Right lung (tissue), 5 donors: ENCODE measurements around the gene MOV10L1. TPM values are rescaled to one million over a fixed set of nuclear protein-coding genes. Genes with fewer than 3 reads are reported as not detected.

ENCODE experiments used
- DNase-seq, 2 donors: peaks; one replicate each; pipeline ENCODE4 v3.0.0-alpha.2; 2013
- polyA plus RNA-seq, 5 donors: library from polyadenylated mRNA; unstranded; fragments of 120-200 nt; gene quantifications; one replicate each; pipeline versions ENCODE4 v1.2.1 to v1.2.3, GENCODE V29; 2013; ENCODE audit warnings: inconsistent platforms in 1 of 5, low replicate concordance in 1 of 5; ENCODE audit not compliant: insufficient read length in 5 of 5, insufficient read depth in 1 of 5

MOV10L1 gene
- polyA plus RNA-seq, 5 donors: 1.4 to 3.8 (median 2.1) TPM

GRCh38 chr22:50058906-50059880 is 30.6 kb upstream of the MOV10L1 start:
- DNase-seq: peak; percentile 47 to 72

DNA sequence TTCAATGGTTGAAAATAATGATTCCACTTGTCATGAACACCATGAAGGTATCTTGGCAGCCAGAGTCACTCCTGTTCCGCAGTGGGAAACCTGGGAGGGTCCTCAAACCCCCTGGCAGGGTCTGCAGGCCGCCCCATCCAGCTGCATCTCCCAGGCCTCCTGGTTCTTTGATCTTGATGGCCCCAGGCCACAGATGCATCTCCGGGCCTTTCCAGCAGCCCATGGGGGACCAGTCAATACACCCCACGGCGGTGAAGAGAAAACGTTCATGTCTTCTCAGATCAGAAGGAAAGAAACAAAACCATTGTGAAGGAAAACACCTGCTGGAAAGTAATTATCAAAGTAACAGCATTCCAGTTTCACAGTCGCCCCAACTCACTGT is 29.9 kb upstream of the MOV10L1 start:
- DNase-seq: no peak

- no peak for DNase-seq
These were observed 29.2 kb upstream of the MOV10L1 start for GRCh38 chr22:50060441-50061140.

- no peak for DNase-seq
These were observed 28.5 kb upstream of the MOV10L1 start for GRCh38 chr22:50061141-50061823.

DNA sequence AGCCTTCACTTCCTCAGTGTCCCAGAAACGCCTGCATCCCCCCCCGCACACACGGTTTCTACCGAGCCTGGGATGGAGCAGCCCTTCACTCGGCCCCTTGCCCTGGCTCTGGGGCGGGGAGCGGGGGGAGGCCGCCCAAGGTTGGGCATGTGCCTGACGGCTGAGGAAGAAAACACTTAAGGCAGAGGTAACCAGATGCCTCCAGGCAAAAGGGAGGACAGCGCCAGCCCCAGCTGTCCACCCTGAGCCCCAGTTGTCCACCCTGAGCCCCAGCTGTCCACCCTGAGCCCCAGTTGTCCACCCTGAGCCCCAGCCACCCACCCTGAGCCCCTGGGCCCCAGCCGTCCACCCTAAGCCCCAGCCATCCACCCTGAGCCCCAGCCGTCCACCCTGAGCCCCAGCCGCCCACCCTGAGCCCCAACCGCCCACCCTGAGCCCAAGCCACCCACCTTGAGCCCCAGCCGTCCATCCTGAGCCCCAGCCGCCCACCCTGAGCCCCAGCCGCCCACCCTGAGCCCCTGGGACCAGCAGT is 27.9 kb upstream of the MOV10L1 start:
- DNase-seq: no peak

DNA sequence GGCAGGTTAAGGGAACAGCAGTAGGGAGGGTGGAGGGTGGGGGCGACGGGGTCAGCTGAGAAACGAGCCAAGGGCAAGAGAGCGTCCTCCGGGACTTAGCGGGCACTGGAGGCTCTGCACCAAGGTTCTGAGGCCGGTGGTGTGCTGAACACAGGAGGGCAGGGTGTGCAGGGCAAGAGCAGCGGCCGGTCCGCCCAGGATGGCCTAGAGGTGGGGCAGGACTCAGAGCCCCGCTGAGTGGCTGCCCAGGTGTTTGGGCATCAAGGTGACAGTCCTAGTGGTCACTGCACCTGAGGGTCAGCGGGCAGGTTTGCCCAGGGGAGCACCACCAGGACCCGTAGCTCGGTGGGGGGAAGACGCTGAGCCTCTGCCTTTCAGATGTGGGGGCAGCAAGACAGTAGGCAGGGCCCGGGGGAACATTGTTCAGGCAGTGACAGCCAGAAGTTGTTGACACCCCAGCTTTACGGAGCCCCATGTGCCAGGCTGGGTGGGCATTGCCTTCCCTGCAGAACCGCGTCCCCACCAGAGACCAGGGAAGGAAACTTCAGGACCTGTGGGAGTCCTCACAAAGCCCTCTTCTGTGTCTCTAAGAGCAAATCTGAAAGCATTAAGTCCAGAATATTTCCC is 27.2 kb upstream of the MOV10L1 start:
- DNase-seq: no peak

DNA sequence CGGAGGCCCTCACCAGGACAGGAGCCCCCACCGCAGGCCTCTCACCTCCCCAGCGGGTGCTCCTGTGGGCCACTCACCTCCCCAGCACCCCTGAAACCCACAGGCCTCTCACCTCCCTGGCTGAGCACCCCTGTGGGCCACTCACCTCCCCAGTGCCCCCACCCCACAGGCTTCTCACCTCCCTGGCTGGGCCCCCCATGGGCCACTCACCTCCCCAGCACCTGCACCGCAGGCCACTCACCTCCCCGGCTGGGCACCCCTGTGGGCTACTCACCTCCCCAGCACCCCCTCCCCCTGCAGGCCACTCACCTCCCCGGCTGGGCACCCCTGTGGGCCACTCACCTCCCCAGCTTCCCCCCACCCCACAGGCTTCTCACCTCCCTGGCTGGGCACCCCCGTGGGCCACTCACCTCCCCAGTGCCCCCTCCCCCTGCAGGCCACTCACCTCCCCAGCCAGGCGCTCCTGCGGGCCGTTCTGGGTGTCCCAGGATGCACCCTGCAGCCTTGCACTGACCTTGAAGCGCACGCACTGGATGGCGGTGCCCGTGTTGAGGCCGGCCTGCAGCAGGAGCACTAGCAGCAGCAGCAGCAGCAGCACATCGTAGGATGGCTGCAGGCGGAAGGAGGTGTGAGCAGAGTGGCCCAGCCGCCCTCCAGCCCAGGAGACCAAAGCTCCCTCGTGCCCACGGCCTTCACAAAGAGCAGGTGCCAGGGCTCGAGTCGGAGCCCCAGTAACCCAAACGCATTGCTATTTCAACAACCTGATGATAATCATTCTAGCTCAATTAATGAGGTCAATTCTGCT is 26.0 kb upstream of the MOV10L1 start:
- DNase-seq: no peak

DNA sequence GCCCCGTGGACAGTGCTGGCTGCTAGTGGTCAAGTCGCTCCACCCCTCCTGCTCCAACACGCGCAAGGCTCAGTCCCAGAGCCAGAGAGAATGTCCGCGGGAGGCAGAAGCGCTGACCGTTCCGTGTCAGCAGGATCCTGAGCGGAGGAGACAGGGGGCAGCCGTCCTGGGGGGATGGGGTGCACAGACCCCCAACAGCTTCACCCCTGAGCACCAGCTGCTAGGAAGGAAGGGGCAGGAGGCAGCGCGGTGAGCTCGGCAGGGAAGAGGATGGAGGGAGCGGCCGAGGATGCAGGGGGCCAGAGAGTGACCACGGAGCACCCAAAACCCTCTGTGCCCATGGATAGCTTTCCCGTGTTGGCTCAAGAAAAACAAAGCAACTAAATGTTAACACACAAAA is 25.4 kb upstream of the MOV10L1 start:
- DNase-seq: no peak

- no peak for DNase-seq
These were observed 22.6 kb upstream of the MOV10L1 start for GRCh38 chr22:50067244-50067643.

DNA sequence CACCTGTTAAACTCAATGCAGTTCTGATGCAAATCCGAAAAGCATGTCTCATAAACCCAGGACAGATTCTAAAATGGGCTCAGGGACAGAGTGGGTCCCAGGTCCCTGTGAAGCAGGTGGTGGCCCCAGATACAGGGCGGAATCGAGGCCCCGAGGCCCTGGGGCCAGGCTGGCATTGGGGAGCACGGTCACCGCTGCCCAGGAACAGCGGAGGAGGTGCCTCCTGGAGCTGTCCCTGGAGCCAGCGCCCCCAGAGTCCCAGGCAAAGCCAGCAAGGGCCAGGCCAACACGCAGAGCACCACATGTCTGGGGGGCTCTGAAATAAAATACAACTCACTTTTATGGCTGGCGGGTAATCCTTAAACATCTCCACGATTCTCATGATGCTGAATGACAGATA is 21.7 kb upstream of the MOV10L1 start:
- no peak for DNase-seq

- DNase-seq: no peak
These were observed 19.4 kb upstream of the MOV10L1 start for GRCh38 chr22:50070366-50070765.

DNA sequence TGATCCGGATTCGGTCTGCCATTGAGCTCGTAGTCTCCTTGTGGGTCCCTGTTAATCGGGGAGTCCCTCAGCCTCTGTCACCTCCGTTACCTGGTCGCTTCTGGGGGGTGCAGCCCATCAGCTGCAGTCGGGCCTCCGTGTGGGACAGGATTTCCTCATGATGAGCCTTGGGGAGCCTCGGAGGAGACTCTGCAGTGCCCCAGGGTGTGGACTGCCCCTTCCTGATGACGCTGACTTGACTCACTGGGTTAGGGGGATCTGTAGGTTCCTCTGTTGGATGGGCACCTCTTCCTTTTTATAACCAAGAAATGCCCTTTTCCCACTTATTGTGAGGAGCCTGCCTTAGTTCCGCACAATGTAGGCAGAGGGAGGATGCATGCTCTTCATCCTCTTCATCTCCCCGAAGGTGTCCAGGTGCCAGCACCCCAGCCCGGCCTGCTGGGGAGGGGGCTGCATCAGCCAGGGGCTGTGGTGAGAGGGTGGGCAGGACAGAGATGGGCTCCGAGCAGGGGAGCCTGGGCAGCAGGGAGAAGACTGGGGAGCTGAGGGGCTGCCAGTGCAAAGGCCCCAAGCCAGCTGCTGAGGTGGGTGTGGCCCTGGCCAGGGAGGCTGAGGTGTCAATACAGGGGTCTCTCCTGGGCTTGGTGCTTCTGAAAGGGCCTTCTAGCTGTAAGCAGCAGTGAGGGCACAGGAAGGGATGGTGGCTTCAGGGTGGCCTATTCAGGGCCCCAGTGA is 18.2 kb upstream of the MOV10L1 start:
- no peak for DNase-seq

DNA sequence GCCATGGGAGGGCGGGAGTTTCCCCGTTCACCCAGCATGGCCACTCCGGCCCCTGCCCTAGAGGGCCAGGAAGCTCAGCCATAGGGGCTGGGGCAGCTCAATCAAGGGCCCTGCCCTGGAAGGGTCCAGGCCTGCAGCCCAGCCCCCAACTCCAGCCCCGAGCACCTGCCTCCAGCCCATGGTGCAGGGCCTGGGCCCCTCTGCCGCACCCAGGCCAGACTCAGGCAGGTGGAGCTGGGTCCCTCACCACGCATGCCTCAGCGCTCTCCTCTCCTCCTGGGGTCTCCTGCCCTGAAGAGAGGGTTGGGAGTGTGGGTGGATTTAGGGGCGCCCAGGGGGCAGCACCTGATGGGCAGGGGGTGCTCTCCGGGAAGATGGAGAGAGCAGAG is 17.6 kb upstream of the MOV10L1 start:
- no peak for DNase-seq

GRCh38 chr22:50072714-50073538 is 16.9 kb upstream of the MOV10L1 start:
- DNase-seq: no peak

DNA sequence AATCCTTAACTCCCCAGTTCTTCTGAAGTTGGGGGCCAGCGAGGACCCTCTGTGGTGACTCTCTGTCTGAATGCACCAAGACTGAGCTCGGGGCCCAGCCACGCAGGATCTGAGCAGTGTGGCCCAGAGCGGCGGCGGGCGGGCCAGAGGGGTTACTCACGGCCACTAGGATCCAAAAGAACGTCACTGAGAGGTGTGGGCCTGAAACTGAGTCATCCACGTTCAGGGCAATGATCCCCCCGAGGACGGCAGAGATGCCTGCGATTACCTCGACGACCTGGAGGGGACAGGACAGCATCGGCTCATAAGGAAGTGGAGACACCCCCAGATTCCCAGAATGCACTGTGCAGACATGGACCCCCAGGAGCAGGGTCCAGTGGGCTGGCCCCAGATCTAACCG is 15.8 kb upstream of the MOV10L1 start:
- no peak for DNase-seq

DNA sequence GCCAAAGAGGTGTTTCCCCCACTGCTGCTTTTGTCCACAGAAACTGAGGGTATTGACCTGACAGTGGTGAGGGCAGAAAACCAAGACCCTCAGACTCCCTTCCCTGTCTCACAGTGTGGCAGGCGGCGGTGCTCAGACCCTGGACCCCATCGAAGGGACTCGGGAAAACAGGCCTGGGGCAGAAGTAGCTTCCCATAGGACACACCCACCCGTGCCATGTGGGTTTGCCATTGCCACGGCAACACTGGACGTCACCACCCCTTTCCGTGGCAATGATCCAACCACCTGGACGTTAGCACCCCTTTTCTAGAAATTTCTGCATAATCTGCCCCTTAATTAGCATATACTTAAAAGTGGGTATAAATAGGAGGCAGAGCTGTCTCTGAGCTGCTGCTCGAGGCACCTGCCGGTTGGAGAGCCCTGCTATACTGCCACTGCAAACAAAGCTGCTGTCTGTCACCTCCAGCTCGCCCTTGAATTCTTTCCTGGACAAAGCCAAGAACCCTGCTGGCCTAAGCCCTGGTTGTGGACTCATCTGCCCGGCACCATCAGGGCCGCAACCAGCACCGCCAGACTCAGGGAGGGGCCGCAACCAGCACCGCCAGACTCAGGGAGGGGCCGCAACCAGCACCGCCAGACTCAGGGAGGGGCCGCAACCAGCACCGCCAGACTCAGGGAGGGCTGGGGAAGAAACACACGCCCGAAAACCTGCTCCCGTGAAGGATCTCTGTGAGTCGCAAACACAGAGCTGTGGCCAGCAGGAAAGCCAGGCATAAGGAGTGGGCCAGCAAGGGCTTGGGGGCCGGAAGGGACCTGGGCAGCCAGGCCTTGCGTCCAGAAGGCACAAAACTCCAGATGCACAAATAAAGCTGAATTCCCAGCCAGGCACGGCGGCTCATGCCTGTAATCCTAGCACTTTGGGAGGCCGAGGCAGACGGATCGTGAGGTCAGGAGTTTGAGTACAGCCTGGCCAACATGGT is 15.0 kb upstream of the MOV10L1 start:
- no peak for DNase-seq

- DNase-seq: no peak
These were observed 12.9 kb upstream of the MOV10L1 start for GRCh38 chr22:50076646-50077535.
